HFF-Myc (cell line): ENCODE measurements around the gene MDFIC2.

Source experiments
- DNase-seq: peaks from one replicate; pipeline ENCODE4 v3.0.0-alpha.2; 2011; ENCODE audit warnings: low read depth; ENCODE audit errors: extremely low read depth
- H3K4me3 ChIP-seq: replicated peaks from 2 replicates; pipeline ENCODE4 v1.5.1; 2011; ENCODE audit warnings: low read depth, mild to moderate bottlenecking, control low read depth, low read length
- TF ChIP-seq, protein P1 (sequence below): IDR thresholded peaks from 2 replicates; pipeline ENCODE4 v1.5.1; 2012; ENCODE audit warnings: mild to moderate bottlenecking, low read depth, low read length, control low read depth; ENCODE audit errors: missing control alignments

MDFIC2 gene

GRCh38 chr3:70333080-70333479, 20.6 kb upstream of the MDFIC2 start:
- DNase-seq = no peak
- TF ChIP-seq, protein P1, sequence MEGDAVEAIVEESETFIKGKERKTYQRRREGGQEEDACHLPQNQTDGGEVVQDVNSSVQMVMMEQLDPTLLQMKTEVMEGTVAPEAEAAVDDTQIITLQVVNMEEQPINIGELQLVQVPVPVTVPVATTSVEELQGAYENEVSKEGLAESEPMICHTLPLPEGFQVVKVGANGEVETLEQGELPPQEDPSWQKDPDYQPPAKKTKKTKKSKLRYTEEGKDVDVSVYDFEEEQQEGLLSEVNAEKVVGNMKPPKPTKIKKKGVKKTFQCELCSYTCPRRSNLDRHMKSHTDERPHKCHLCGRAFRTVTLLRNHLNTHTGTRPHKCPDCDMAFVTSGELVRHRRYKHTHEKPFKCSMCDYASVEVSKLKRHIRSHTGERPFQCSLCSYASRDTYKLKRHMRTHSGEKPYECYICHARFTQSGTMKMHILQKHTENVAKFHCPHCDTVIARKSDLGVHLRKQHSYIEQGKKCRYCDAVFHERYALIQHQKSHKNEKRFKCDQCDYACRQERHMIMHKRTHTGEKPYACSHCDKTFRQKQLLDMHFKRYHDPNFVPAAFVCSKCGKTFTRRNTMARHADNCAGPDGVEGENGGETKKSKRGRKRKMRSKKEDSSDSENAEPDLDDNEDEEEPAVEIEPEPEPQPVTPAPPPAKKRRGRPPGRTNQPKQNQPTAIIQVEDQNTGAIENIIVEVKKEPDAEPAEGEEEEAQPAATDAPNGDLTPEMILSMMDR = no peak

DNA sequence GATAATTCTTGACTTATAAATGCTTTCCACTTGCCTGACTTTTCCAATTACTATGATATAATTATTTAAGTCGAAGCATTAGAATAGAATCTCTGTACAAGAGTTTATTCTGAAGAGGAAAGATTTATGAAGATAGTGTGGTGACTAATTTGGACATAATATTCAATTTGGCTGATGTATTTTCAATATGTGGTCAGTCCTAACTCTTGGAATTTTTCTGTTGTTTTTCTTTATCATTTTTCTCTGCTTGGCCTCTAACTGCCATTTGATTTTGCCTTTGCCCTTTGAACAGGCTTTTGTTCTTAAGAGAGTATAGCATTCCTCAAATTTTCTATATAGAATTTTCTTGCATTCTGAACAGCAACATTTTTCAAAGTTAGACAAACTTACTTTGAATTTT, 2.6 kb upstream of the MDFIC2 start:
- TF ChIP-seq, protein P1 = no peak
- no peak overlapping the region for H3K4me3 ChIP-seq
- DNase-seq = no peak

More at GRCh38 chr3:70333080-70333479, 20.6 kb upstream of the MDFIC2 start:
- no peak overlapping the region for H3K4me3 ChIP-seq

DNA sequence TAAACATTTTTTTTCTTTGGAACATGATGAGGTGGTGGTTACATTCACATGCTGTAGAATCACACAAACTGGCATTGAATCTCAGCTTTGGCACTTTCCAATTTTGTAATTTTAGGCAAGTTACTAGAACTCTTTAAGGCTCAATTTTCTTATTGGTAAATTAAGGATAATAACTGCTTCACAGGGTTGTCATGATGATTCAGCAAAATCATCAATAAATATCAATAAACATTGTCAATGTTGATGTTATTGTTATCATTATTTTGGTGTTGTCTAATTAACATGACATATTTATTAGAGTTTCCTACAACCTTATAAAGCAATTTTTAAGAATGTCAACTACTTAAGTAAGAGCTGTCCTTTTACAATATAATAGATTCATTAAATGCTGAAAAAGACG, 1.6 kb downstream of the MDFIC2 start:
- H3K4me3 ChIP-seq = no peak overlapping the region
- DNase-seq = no peak
- TF ChIP-seq, protein P1 = no peak

- DNase-seq = no peak
- H3K4me3 ChIP-seq = no peak overlapping the region
- TF ChIP-seq, protein P1 = no peak
Observed at GRCh38 chr3:70309591-70309990, 2.8 kb downstream of the MDFIC2 start.

DNA sequence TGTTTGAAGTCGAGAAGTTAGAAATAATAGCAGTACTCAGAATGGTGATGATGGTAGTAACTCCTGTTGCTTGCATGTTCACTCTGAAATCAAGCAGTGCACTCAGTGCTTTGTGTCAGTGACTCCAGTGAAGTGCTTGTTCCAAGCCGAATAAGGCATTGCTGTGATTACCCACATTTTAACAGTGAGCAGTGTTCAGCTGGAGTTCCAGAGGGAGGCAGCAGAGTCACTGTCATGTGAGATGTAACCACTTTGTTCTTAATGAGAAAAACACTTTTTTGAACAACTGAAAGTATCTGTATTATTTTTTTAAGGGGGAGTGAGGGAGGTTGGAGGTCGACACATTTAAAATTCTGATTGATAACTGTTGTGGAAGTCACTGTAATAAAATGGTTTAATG, 3.7 kb downstream of the MDFIC2 start:
- TF ChIP-seq, protein P1 = no peak
- DNase-seq = no peak
- H3K4me3 ChIP-seq = no peak overlapping the region

- DNase-seq = no peak
- TF ChIP-seq, protein P1 = no peak
- H3K4me3 ChIP-seq = no peak overlapping the region
Observed at GRCh38 chr3:70306736-70307135, 5.7 kb downstream of the MDFIC2 start.

DNA sequence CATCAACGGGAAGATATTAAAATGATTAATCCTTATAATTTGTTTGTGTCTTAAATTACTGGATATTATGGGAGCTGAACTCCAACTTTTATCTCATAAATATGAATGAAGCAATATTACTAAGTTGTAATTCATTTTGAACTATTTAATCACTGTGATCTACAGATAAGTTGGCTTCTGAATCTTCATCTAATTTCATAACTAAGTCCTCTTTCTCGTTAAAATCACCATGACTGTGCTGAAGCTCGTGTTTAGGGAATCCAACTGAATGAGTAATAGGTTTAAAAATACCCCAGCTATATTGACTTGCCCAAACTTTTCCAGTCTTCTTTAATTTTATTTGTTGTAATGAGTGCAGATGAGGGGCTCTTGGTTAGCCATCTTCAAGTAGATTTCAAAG, 14.1 kb downstream of the MDFIC2 start:
- TF ChIP-seq, protein P1 = no peak
- DNase-seq = no peak
- no peak overlapping the region for H3K4me3 ChIP-seq
